ENCODE results near the gene SLC29A4.
"Not testable (repeated sequence)": the region's sequence is repeated elsewhere in the genome, so short reads cannot be mapped to it uniquely, and the experiment has no call there.

SLC29A4 gene

GRCh38 chr7:5282543-5283316 is at the start of gene SLC29A4:
SLC29A4 (plus strand) TSS chr7:5282943; CDS start chr7:5287817, 4,874 bp downstream.
- DNase-seq (ENCODE audit: low read depth in 2 of 2), result no peak

- DNase-seq (ENCODE audit: low read depth in 2 of 2), result no peak
Measured at GRCh38 chr7:5234852-5235831, 47.6 kb upstream of the SLC29A4 start.

GRCh38 chr7:5237286-5237685 is 45.5 kb upstream of the SLC29A4 start:
- no peak for DNase-seq (ENCODE audit: low read depth in 2 of 2)

GRCh38 chr7:5238500-5238899 is 44.2 kb upstream of the SLC29A4 start:
- no peak for DNase-seq (ENCODE audit: low read depth in 2 of 2)

GRCh38 chr7:5243261-5243660 is 39.5 kb upstream of the SLC29A4 start:
- DNase-seq (ENCODE audit: low read depth in 2 of 2), result no peak

- DNase-seq (ENCODE audit: low read depth in 2 of 2), result no peak
Measured at GRCh38 chr7:5248201-5248885, 34.4 kb upstream of the SLC29A4 start.

GRCh38 chr7:5250787-5251186 is 32.0 kb upstream of the SLC29A4 start:
- not testable (repeated sequence) for DNase-seq (ENCODE audit: low read depth in 2 of 2)

GRCh38 chr7:5253529-5253928 is 29.2 kb upstream of the SLC29A4 start:
- not testable (repeated sequence) for DNase-seq (ENCODE audit: low read depth in 2 of 2)

- DNase-seq (ENCODE audit: low read depth in 2 of 2), result not testable (repeated sequence)
Measured at GRCh38 chr7:5254371-5254770, 28.4 kb upstream of the SLC29A4 start.

GRCh38 chr7:5255832-5256231 is 26.9 kb upstream of the SLC29A4 start:
- no peak for DNase-seq (ENCODE audit: low read depth in 2 of 2)

- DNase-seq (ENCODE audit: low read depth in 2 of 2), result not testable (repeated sequence)
Measured at GRCh38 chr7:5260530-5261068, 22.1 kb upstream of the SLC29A4 start.

GRCh38 chr7:5263066-5263465 is 19.7 kb upstream of the SLC29A4 start:
- DNase-seq (ENCODE audit: low read depth in 2 of 2), result not testable (repeated sequence)

- no peak for DNase-seq (ENCODE audit: low read depth in 2 of 2)
Measured at GRCh38 chr7:5265320-5266190, 17.2 kb upstream of the SLC29A4 start.

GRCh38 chr7:5266191-5267028 is 16.3 kb upstream of the SLC29A4 start:
- no peak for DNase-seq (ENCODE audit: low read depth in 2 of 2)

- DNase-seq (ENCODE audit: low read depth in 2 of 2), result not testable (repeated sequence)
Measured at GRCh38 chr7:5267829-5268228, 14.9 kb upstream of the SLC29A4 start.

- not testable (repeated sequence) for DNase-seq (ENCODE audit: low read depth in 2 of 2)
Measured at GRCh38 chr7:5269992-5270657, 12.6 kb upstream of the SLC29A4 start.

- no peak for DNase-seq (ENCODE audit: low read depth in 2 of 2)
Measured at GRCh38 chr7:5270788-5271187, 12.0 kb upstream of the SLC29A4 start.

- not testable (repeated sequence) for DNase-seq (ENCODE audit: low read depth in 2 of 2)
Measured at GRCh38 chr7:5273831-5274405, 8.8 kb upstream of the SLC29A4 start.

- DNase-seq (ENCODE audit: low read depth in 2 of 2), result no peak
Measured at GRCh38 chr7:5274441-5274840, 8.3 kb upstream of the SLC29A4 start.
